ENCODE data around the gene MUSK. TPM values are rescaled to one million over a fixed set of nuclear protein-coding genes. Genes with fewer than 3 reads are reported as not detected.

Gene MUSK
- total RNA-seq, 4 donors from 2014 or later: 4.4 to 28.1 (median 10.3) TPM

DNA sequence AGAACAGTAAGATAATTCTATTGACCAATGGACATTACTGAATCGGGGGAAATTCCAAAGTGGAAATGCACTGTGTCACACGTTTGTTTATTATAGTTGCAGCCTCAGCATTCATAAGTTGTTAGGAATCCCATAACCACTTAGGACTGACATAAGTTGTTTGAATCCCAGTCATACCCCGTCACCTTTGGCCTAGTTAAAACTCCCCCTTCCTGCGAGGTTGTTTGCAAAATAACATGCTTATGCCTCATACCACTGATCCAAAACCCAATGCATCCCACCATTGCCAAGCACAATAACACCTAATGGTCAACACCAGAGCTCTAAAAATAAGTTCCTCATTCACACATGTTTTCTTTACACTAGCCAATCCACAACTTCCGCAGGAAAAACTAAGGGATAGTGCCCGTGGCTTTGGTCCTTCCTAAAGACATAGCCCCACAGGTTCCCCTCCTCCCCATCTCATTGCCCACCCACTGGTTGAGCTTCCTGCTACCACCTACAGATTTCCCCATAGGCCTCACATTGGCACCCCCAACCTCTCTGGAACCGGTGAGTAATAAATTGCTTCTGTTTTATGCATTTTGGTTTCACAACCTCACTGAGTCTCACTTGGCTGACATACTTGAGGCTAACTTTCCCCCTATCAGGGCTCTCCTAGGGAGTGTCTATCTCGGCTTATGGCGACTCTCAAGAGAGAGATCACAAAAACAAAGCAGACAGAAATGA is 42.3 kb upstream of the MUSK start:
- Histone ChIP-seq H3K36me3 (no peaks in the 10 kb centered on the region), H3K27me3 (no peaks in the 10 kb centered on the region), H3K4me3 (no peak overlapping the region), H3K9me3 (no peaks in the 10 kb centered on the region), H3K27ac (no peak overlapping the region), H3K4me1 (no peaks in the 10 kb centered on the region)
- no peak for TF ChIP-seq POLR2A (IDR thresholded peaks at IDR 0.05)
- TF ChIP-seq, protein P1, sequence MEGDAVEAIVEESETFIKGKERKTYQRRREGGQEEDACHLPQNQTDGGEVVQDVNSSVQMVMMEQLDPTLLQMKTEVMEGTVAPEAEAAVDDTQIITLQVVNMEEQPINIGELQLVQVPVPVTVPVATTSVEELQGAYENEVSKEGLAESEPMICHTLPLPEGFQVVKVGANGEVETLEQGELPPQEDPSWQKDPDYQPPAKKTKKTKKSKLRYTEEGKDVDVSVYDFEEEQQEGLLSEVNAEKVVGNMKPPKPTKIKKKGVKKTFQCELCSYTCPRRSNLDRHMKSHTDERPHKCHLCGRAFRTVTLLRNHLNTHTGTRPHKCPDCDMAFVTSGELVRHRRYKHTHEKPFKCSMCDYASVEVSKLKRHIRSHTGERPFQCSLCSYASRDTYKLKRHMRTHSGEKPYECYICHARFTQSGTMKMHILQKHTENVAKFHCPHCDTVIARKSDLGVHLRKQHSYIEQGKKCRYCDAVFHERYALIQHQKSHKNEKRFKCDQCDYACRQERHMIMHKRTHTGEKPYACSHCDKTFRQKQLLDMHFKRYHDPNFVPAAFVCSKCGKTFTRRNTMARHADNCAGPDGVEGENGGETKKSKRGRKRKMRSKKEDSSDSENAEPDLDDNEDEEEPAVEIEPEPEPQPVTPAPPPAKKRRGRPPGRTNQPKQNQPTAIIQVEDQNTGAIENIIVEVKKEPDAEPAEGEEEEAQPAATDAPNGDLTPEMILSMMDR (IDR thresholded peaks at IDR 0.05): no peak
- DNase-seq: no peak

DNA sequence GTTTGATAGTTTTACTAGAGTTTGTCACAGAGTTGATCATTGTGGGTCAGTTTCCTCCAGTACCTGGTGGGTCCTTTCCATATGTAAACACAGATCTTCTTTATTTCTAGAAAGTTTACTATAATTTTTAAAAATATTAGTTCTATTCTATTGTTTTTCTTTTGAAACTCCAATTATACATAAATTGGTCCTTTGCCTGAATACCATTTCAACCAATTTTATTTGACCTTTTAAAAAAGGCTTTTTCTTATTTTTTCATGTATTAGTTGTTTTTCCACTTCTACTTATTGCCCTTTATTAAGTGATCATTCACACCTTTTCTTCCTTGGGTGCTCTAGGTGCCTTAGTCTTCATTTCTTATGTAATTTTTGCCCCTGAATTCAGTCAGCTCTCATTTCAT is 33.0 kb upstream of the MUSK start:
- DNase-seq: no peak
- Histone ChIP-seq H3K4me3 (no peak overlapping the region), H3K27me3 (no peaks in the 10 kb centered on the region), H3K4me1 (no peaks in the 10 kb centered on the region), H3K9me3 (peaks cover 0 to 7% (median 0%) of the 10 kb centered on the region in 4 donors), H3K27ac (no peak overlapping the region), H3K36me3 (no peaks in the 10 kb centered on the region)
- TF ChIP-seq POLR2A (IDR thresholded peaks at IDR 0.05): no peak
- TF ChIP-seq, protein P1 (IDR thresholded peaks at IDR 0.05): no peak

DNA sequence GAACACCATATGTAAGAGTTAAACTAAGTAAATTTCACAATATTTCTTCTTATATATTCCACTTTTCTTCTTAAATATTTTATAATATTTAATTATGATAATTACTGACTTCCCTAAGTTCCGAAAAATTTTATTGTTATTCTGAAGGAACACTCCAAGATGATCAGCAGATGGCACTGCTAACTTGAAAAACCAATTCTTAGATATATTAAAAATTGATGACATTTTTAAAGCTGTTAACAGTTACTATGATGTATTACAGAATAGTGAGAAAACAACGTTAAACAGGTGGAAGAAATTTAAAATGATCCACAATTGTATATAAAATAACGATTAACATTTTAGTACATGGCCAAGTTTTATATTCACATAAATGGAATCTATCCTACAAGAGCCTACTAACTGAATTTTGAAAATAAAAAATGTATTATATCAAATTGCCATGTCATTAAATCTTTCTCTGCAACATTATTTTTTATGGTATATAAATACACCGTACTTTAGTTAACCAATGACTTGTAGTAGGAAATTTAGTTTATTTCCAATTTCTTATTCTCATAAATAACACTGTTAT is 30.1 kb upstream of the MUSK start:
- no peak for DNase-seq
- H3K27me3 ChIP-seq: no peaks in the 10 kb centered on the region
- H3K4me1 ChIP-seq: no peaks in the 10 kb centered on the region

DNA sequence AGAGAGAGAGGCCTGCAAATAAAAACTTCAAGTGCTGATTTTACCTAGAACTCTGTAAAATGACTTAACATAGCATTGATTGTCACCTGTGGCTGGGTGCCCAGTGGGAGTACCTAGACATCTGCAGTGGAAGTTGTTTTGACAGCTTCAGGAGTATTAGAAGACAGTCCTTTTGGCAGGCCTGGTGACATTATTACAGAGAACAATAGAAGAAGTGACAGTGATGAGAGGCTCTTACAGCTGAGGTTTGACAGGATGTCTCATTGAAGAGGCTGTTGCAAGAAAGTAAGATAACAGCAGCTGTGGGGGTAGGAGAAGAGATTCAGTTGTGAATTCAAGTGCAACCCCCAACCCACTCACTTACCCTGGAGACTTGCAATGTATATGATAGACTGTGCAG is 27.9 kb upstream of the MUSK start:
- no peak for TF ChIP-seq POLR2A (IDR thresholded peaks at IDR 0.05)
- TF ChIP-seq, protein P1 (IDR thresholded peaks at IDR 0.05): no peak
- H3K4me1 ChIP-seq: no peaks in the 10 kb centered on the region
- no peak for DNase-seq
- H3K4me3 ChIP-seq: no peak overlapping the region
- H3K27ac ChIP-seq: no peak overlapping the region
- no peaks in the 10 kb centered on the region for H3K36me3 ChIP-seq
- no peaks in the 10 kb centered on the region for H3K9me3 ChIP-seq
- no peaks in the 10 kb centered on the region for H3K27me3 ChIP-seq

More for the DNA sequence above, 30.1 kb upstream of the MUSK start:
- H3K27ac ChIP-seq: no peak overlapping the region
- no peak overlapping the region for H3K4me3 ChIP-seq
- TF ChIP-seq, protein P1 (IDR thresholded peaks at IDR 0.05): peak in 4 of 6 experiments; percentile 31 to 44 (median 40)
- TF ChIP-seq POLR2A (IDR thresholded peaks at IDR 0.05): no peak
- peaks cover 0 to 7% (median 0%) of the 10 kb centered on the region in 4 donors for H3K9me3 ChIP-seq
- no peaks in the 10 kb centered on the region for H3K36me3 ChIP-seq

DNA sequence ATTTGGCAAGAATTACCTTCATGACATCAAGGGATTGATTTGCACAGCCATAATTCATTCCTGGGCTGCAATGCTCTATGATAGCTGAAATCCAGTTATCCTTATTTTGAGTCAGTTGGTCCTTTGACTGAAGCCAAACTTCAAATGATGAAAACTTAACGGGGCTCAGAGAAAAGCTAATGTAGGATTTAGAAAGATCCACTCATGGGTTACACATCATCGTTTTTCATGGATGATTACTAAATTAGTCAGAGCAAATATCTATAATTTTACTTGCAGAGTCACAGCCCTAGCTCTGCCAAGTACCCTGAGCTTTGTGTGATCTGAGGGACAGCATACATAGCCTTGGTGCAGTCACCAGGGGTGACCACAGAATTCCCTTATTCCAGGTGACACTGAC is 27.3 kb upstream of the MUSK start:
- TF ChIP-seq POLR2A (IDR thresholded peaks at IDR 0.05): no peak
- TF ChIP-seq, protein P1 (IDR thresholded peaks at IDR 0.05): no peak
- no peaks in the 10 kb centered on the region for H3K27me3 ChIP-seq
- H3K4me1 ChIP-seq: no peaks in the 10 kb centered on the region
- H3K9me3 ChIP-seq: no peaks in the 10 kb centered on the region
- H3K4me3 ChIP-seq: no peak overlapping the region
- H3K36me3 ChIP-seq: no peaks in the 10 kb centered on the region
- no peak for DNase-seq
- H3K27ac ChIP-seq: no peak overlapping the region
